ENCODE data around the gene FAM53B.
A peak's percentile ranks its signal among the peaks of the same experiment; 100 is the strongest.

The FAM53B gene

GRCh38 chr10:124733571-124734245, 10.5 kb downstream of the FAM53B start:
- Histone ChIP-seq H3K36me3 (ENCODE audit: control insufficient read depth in 2 of 2, insufficient read depth in 1 of 2, low read length in 2 of 2) (peaks cover 0 to 39% of the 10 kb centered on the region in 2 experiments; a peak in 1 of 3 replicates), H3K4me1 (ENCODE audit: control insufficient read depth, insufficient read depth, low read length) (0 out of 2 replicates have a peak, but pooled peaks cover 1% of the 10 kb centered on the region), H3K9me3 (ENCODE audit: control insufficient read depth, insufficient read depth, low read depth, low read length) (no peaks in the 10 kb centered on the region), H3K27ac (ENCODE audit: extremely low read depth, low read depth, low read length) (no peak overlapping the region), H3K4me3 (ENCODE audit: low read depth, low read length) (no peak overlapping the region)
- ChIA-PET CTCF (interaction anchor here (1.0 to 1.2 kb wide), 2 partner anchors 8 to 12 kb away, joined by 3 read pairs; no protein-coding TSS in a partner anchor), POLR2A (no interaction called here)
- no peak for TF ChIP-seq ZIC2 (tag by site-specific recombination; IDR thresholded peaks at IDR 0.05)
- TF ChIP-seq ZNF664 (tag by site-specific recombination; IDR thresholded peaks at IDR 0.05), result peak; percentile 80

GRCh38 chr10:124732931-124733570, 11.1 kb downstream of the FAM53B start:
- Histone ChIP-seq H3K36me3 (ENCODE audit: control insufficient read depth in 2 of 2, insufficient read depth in 1 of 2, low read length in 2 of 2) (peaks cover 0 to 40% of the 10 kb centered on the region in 2 experiments; a peak in 1 of 3 replicates), H3K4me3 (ENCODE audit: low read depth, low read length) (no peak overlapping the region), H3K4me1 (ENCODE audit: control insufficient read depth, insufficient read depth, low read length) (no peaks in the 10 kb centered on the region), H3K27ac (ENCODE audit: extremely low read depth, low read depth, low read length) (no peak overlapping the region), H3K9me3 (ENCODE audit: control insufficient read depth, insufficient read depth, low read depth, low read length) (no peaks in the 10 kb centered on the region)
- no peak for TF ChIP-seq ZNF513 (tag by site-specific recombination; IDR thresholded peaks at IDR 0.05)
- no peak for TF ChIP-seq PATZ1 (tag by site-specific recombination; IDR thresholded peaks at IDR 0.05)
- no peak for TF ChIP-seq ZNF335 (tag by site-specific recombination; conservative IDR thresholded peaks at IDR 0.05)
- no peak for TF ChIP-seq HOXC10 (CRISPR knock-in tag; IDR thresholded peaks at IDR 0.05)
- TF ChIP-seq ELK4 (IDR thresholded peaks at IDR 0.05; ENCODE audit: borderline replicate concordance, low read depth, low read length), result no peak
- no peak for TF ChIP-seq ZNF426 (tag by site-specific recombination; IDR thresholded peaks at IDR 0.05)
- TF ChIP-seq ZBTB49 (tag by site-specific recombination; IDR thresholded peaks at IDR 0.05; ENCODE audit: low read depth), result no peak
- TF ChIP-seq MYNN (tag by site-specific recombination; IDR thresholded peaks at IDR 0.05; ENCODE audit: borderline replicate concordance), result no peak
- no peak for TF ChIP-seq YY2 (tag by site-specific recombination; IDR thresholded peaks at IDR 0.05)
- ChIA-PET CTCF (interaction anchor here (1.2 kb wide), 1 partner anchor 9 kb away, joined by 3 read pairs; no protein-coding TSS in a partner anchor), POLR2A (no interaction called here)

GRCh38 chr10:124731551-124731950, 12.6 kb downstream of the FAM53B start:
- ChIA-PET CTCF (interaction anchor here (2.6 kb wide), 1 partner anchor 10 kb away, joined by 10 read pairs; no protein-coding TSS in a partner anchor), POLR2A (interaction anchor here (0.6 kb wide), 1 partner anchor 18 kb away, joined by 3 read pairs; no protein-coding TSS in a partner anchor)
- Histone ChIP-seq H3K36me3 (ENCODE audit: control insufficient read depth in 2 of 2, insufficient read depth in 1 of 2, low read length in 2 of 2) (peaks cover 0 to 37% of the 10 kb centered on the region in 2 experiments; a peak in 1 of 3 replicates), H3K4me3 (ENCODE audit: low read depth, low read length) (no peak overlapping the region), H3K9me3 (ENCODE audit: control insufficient read depth, insufficient read depth, low read depth, low read length) (no peaks in the 10 kb centered on the region), H3K4me1 (ENCODE audit: control insufficient read depth, insufficient read depth, low read length) (no peaks in the 10 kb centered on the region), H3K27ac (ENCODE audit: extremely low read depth, low read depth, low read length) (no peak overlapping the region)
- TF ChIP-seq ZNF280C (tag by site-specific recombination; IDR thresholded peaks at IDR 0.05) (no peak), ZNF677 (tag by site-specific recombination; IDR thresholded peaks at IDR 0.05) (no peak), RBAK (tag by site-specific recombination; IDR thresholded peaks at IDR 0.05) (no peak), ZNF830 (tag by site-specific recombination; IDR thresholded peaks at IDR 0.05; ENCODE audit: low read depth) (no peak), ZNF10 (tag by site-specific recombination; IDR thresholded peaks at IDR 0.05) (no peak), KLF10 (tag by site-specific recombination; IDR thresholded peaks at IDR 0.05) (no peak), ZNF704 (tag by site-specific recombination; IDR thresholded peaks at IDR 0.05) (no peak)
